Stimulated activated CD4-positive, alpha-beta T cell treated with anti-CD3 and anti-CD28 coated beads, Interleukin-4, amount 100 ng/mL, for 1 hour (primary cell): Measurements from ENCODE around the gene PTPRC.
A peak's percentile ranks its signal among the peaks of the same experiment; 100 is the strongest.
"Not testable (repeated sequence)": the region's sequence is repeated elsewhere in the genome, so short reads cannot be mapped to it uniquely, and the experiment has no call there.

Experiments used
- DNase-seq: peaks from one replicate; pipeline ENCODE4 v3.0.0-alpha.2; 2020

The PTPRC gene, protein sequence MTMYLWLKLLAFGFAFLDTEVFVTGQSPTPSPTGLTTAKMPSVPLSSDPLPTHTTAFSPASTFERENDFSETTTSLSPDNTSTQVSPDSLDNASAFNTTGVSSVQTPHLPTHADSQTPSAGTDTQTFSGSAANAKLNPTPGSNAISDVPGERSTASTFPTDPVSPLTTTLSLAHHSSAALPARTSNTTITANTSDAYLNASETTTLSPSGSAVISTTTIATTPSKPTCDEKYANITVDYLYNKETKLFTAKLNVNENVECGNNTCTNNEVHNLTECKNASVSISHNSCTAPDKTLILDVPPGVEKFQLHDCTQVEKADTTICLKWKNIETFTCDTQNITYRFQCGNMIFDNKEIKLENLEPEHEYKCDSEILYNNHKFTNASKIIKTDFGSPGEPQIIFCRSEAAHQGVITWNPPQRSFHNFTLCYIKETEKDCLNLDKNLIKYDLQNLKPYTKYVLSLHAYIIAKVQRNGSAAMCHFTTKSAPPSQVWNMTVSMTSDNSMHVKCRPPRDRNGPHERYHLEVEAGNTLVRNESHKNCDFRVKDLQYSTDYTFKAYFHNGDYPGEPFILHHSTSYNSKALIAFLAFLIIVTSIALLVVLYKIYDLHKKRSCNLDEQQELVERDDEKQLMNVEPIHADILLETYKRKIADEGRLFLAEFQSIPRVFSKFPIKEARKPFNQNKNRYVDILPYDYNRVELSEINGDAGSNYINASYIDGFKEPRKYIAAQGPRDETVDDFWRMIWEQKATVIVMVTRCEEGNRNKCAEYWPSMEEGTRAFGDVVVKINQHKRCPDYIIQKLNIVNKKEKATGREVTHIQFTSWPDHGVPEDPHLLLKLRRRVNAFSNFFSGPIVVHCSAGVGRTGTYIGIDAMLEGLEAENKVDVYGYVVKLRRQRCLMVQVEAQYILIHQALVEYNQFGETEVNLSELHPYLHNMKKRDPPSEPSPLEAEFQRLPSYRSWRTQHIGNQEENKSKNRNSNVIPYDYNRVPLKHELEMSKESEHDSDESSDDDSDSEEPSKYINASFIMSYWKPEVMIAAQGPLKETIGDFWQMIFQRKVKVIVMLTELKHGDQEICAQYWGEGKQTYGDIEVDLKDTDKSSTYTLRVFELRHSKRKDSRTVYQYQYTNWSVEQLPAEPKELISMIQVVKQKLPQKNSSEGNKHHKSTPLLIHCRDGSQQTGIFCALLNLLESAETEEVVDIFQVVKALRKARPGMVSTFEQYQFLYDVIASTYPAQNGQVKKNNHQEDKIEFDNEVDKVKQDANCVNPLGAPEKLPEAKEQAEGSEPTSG (N-terminal part only)

DNA sequence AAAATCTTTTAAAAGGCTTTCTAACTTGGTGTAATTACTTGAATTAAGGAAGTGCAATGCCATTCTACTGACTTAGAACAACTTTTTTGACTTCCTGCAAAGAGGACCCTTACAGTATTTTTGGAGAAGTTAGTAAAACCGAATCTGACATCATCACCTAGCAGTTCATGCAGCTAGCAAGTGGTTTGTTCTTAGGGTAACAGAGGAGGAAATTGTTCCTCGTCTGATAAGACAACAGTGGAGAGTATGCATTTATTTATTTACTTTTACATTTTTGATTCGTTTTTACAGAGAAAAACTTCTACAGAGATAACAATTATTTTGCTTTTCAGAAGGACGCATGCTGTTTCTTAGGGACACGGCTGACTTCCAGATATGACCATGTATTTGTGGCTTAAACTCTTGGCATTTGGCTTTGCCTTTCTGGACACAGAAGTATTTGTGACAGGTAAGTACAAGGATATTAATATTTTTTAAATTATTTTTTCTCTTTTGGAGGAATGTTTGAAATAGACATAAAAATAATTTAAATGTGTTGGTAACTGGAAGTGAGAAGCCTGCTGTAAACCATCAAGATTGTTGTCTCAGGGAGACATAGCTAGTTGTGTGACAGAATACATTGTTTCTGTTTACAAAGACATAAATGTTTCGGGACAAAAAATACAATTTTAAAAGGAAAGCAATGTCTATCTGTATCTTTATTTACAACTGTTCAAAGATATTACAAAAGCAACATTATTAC is at the start of gene PTPRC:
TSS of gene PTPRC (plus strand) at position 147 of the 742 bp plus-strand sequence. CDS start at position 376, 229 bp downstream.
- DNase-seq: no peak

DNA sequence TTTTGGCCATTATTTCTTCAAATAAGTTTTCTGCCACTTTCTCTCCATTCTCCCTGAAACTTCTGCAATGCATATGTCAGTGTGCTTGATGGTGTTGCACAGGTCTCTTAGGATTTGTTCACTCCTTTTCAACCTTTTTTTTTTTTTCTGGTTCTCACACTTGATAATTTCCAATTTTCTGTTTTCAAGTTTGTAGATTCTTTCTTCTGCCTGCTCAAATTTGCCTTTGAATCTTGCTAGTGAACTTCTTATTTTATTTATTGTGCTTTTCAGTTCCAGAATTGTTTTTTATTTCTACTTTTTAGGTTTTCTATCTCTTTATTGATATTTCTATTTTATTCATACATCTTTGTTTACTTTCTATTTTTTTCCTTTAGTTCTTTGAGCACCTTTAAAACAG is 48.4 kb upstream of the PTPRC start:
- no peak for DNase-seq

DNA sequence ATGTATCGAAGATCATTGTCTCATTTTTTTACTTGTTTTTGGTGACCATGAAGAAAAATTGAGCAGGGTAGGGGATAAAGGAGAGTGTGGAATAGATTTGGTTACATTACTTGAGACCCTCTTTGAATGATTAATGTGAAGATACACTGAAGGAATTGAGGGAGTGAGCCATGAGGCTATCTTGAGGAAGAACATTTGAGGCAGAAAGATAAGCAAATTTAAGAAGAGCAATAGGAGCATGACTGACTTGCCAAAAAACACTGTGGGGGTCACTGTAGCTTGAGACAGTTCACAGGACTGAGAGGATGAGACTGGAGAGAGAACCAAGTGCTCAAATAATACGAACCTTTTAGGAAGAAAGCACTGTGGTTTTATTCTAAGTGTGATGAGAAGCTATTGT is 43.1 kb upstream of the PTPRC start:
- DNase-seq: no peak

DNA sequence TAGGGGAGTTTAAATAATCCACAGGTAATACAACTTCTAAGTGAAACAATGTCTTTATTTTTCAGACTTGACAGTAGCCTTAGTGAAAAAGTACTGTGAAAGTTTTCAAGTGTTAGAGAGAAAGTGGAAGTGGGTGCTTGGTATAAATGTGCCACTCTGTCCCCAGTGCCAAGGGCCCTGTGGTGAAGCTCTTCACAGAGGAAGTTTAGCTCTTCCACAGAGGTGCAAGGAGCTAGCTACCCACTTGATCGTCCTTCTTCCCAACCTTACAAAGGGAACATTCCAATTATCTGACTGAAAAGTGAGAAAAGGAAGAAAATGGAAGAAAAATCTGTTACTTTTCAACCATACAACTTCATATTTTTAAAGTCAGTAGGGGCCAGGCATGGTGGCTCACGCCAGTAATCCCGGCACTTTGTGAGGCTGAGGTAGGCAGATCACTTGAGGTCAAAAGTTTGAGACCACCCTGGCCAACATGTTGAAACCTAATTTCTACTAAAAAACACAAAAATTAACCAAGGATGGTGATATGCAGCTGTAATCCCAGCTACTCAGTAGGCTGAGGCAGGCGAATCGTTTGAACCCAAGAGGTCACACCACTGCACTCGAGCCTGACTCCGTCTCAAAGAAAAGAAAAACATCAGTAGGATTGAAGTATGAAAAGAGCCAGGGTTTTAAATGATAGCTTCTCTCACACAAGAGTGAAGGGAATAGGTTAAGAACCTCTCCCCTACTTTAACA is 41.0 kb upstream of the PTPRC start:
- no peak for DNase-seq

DNA sequence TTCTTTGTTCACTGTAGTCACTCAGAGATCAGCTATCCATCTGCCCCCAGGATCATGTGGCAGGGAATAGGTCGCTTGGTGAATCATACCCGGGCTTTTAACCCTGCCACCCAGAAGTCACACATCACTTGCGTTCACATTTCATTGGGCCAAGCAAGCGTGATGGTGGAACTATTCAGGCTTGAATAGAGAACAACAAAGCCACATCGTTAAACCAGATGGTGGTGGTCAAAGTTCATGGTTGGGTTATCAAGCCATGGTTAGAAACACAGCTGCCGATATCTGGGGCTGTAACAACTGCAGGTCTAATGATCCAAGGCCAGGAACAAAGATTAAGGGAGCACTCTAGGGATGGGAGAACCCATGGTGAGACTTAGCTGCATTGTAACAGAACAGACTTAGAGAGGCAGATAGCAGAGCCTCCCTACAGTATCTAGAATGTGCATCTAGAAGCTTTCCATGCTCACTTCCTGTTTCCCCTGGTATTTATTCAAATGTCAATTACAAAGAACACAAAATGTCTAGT is 40.0 kb upstream of the PTPRC start:
- no peak for DNase-seq

DNA sequence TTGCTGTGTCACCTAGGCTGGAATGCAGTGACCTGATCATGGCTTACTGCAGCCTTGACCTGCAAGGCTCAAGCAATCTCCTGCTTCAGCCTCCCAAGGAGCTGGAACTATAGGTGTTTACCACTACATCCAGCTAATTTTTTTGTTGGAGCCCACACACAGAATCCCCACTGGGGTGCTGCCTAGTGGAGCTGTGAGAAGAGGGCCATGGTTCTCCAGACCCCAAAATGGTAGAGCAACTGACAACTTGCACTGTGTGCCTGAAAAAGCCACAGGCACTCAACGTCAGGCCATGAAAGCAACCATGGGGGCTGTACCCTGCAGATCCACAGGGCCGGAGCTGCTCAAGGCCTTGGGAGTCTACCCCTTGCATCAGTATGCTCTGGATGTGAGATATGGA is 39.1 kb upstream of the PTPRC start:
- DNase-seq: no peak

DNA sequence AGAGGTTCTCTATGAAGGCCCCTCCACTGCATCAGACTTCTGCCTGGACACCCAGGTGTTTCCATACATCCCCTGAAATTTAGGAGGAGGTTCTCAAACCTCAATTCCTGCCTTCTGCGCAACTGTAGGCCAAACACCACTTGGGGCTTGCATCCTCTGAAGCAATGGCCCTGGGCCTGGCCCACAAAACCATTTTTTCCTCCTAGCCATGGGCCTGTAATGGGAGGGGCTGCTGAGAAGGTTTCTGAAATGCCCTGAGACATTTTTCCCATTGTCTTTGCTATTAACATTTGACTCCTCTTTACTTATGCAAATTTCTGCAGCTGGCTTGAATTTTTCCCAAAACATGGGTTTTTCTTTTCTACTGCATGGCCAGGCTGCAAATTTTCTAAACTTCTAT is 37.9 kb upstream of the PTPRC start:
- no peak for DNase-seq

DNA sequence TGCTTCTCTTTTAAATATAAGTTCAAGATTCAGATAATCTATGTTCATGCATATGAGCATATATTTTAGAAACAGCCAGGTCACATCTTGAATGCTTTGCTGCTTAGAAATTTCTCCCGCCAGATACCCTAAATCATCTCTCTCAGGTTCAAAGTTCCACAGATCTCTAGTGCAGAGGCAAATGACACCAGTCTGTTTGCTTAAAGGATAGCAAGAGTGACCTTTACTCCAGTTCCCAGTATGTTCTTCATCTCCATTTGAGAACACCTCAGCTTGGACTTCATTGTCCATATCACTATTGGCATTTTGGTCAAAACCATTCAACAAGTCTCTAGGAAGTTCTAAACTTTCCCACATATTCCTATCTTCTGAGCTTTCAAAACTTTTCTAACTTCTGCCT is 37.5 kb upstream of the PTPRC start:
- not testable (repeated sequence) for DNase-seq

DNA sequence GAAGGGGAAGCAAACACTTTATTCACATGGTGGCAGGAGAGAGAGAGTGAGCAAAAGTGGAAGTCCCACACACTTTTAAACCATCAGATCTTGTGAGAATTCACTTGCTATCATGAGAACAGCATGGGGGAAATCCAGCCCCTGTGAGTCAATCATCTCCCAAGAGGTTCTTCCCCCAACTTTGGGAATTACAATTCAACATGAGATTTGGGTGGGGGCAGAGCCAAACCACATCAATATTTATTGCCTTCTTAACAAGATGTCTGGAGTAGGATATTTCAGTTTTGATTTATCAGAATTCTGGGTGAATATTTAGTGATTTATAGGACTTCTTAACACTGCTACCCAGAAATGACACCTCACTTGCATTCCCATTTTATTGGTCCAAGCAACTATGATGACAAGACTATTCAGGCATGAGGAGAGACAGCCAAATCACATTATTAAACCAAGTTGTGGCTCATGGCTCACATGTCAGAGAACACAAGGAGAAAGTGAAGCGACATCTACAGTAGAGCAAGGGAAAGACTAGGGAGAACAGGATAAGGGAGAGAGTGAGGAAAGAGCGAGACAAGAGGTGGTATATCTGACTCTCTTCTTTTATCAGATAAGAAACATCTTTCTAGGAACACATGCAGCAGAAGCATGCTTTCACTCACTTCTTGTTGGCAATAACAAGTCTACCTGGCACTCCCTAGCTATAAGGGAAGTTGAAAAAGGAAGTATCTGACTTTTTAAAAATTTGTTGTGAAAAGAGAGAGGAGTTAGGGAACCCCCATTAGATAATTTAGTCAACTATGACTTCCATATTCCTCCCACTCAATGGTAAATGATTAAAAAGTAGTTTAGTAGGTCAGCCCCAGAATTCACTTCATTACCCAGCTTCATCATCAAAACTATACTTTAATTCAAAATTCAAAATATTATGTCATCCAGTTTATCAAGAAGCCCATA is 36.6 kb upstream of the PTPRC start:
- peak; percentile 26 for DNase-seq

DNA sequence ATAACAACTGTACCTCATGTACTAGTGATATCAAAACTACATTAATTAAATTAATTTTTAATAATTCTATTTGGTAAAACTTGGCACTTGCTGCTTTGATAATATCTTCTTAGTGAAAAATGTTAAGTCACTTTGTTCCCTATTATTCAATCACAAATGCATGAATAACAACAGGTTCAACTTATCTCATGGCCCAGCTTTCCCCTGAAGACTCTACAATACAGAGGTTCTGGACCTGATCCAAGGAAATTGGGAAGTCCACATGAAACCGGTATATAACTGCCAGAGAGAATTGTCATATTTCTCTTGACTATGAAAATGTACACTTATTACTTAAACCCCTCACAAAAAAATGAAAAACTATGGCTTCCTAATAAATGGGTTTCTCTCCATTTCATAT is 33.9 kb upstream of the PTPRC start:
- DNase-seq: no peak

DNA sequence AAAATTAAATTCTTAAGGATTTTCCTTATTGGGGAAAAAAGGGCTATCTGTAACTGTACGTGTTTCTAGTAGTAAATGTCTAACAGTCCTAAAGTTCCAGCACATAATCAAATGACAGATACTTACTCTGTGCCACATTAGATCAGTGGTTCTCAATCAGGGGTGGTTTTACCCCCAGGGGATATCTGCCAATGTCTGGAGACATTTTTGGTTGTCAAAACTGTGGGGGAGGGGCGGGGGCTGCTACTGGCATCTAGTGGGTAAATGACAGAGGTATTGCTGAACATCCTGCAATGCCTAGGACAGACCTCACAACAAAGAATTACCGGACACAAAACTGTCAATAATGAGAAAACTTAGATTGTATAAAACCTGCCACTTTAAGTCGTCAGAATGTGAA is 33.4 kb upstream of the PTPRC start:
- DNase-seq: peak; percentile 24

DNA sequence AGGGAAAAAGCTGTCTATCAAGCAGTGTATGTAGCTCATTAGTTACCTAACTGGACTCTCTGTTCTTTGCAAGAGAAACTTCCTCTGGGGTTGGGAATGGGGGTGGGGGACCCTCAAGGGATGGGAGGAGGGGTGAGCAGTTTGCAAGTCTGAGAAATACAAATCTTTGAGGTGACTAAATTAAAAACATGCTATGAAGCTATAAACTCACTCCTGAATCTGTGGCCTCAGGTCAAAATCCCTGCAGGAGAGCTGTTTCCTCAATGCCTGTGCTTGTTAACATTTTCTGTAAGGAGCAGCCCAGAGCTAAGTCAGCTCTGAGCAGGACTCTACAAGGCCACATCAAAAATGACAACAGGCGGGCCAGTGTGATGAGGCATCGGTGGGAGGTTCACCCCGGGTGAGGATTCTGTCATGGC is 32.8 kb upstream of the PTPRC start:
- DNase-seq: no peak

DNA sequence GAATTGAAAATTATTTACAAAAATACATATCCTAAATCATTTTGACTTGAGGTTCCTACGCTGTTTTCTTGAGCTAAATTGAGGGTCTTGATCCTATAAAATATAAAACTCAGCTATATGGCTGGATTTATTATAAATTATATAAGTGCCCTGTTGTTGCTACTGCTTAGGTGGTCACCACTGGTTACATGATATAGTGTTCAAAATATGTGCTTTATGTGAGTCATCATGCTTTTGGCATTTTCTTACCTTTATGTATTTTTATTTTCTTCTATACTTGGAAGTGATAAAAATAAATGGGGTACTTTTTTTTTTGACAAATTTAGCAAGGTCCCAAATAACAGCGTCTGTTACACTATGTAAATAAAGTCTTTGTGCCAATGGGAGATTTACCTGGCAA is 31.1 kb upstream of the PTPRC start:
- no peak for DNase-seq

DNA sequence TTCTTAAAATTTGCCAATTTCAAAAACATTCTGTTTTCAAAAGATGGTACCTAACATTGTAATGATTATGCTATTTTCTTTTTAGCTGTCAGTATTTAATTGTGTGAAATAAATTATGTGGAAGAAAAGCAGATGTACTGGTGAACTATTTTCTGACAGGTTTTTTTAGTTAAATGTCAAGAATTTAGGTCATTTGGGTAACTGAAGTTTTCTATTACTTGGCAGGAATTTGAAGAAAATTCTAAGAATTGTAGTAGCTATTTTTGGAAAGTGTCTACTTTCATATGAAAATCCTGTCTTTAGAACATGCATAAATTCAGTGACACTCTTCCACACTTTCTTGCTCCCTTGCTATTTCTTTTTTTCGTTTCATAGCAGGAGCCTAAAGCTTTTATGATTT is 28.5 kb upstream of the PTPRC start:
- no peak for DNase-seq

DNA sequence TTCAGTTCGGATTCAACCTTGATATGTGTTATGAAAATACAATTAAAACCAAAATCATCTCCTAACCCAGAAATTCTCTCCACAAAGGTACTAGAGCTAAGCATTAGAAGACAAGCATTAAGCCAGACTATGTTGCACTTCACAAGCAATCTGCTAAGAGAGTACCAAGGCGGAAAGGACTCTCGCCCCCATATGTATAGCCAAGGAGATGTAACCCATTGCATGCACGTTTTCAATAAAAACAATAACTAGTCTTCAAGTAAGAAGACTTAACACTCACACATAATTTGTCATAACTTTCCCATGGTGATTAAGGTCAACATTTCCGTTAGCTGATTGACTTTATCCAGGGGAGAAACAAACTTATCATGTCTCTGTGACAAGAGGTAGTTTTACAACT is 27.6 kb upstream of the PTPRC start:
- no peak for DNase-seq

DNA sequence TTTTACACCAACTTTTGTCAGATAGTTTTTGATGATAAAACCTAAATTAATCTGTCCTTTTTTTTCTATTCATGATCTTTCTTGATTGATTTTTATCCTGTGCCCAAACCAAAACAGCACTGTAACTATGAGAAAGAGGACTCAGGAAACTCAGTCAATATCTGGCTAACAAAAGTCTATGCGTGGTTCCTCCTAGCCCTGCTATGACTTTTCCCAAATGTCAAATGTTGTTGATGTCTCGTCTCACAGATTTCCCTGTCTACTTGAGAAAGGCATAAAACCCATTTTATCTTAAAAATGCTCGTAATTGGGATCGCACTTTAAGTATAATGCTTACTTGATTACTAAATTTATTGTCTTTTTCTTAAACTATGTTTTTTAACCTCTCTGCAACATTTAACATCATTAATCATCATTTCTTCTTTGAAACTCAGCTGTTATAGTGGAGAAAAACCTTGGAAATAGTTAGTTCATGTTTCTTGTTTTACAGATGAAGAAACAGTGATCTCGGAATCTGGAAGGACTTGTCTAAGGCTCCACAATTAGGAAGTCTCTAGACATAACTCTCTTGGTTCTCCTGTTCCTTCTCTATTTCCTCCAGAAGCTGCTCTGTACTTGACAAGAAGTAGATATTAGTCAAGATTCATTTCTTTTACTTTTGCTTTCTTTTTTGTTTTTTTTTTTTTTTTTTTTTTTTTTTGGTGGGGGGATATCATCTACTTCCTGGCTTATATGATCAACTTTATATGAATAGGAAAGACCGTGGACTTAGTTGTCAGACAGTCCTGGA is 26.2 kb upstream of the PTPRC start:
- no peak for DNase-seq

DNA sequence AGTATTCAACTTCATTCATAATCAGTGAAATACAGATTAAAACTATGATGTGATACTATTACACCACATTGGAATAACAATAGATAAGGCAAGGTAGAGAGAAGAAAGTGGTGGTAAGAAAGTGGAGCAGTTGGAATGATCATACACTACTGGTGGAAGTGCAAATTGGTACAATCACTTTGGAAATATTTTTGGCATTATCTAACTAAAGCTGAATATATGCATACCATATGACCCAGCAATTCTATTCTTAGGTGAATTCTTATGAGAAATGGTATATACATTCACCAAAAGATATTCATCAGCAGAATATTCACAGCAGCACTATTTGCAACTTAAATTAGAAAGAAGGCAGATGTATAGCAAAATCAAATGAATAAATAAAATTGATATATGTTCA is 21.4 kb upstream of the PTPRC start:
- no peak for DNase-seq

DNA sequence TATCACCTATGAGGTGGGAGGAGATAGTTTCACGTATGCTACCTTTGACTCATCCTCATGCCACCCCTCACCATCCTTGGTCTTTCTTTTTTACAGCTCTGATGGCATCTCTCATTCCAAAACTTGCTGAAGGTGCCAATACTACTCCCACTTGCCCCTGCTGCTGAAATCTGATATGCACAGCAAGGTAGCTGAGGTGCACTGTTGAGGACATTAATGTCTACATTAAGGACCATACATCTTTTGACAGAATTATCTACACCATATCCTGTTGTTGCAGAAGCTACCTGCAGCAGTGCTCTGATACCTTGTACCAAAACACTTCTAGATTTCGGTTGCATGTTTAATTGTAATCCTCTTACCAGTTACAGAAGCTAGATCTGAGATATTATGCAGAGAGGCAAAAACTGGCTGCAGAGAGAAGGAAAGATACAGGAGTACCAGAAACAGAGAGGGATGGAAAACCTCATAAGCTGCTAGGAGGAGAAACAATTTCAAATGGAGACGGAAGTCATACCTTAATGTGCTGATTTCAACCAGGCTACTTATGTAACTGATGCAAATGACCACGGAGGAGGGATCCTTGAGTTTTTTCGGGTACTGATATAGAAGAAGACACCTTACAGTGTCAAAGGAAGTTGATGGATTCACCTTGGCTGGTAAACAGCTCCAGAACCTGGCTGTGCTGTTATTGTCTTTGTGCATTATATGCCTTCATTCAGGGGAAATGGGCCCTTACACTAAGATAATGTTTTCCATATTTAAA is 19.3 kb upstream of the PTPRC start:
- DNase-seq: peak; percentile 10

DNA sequence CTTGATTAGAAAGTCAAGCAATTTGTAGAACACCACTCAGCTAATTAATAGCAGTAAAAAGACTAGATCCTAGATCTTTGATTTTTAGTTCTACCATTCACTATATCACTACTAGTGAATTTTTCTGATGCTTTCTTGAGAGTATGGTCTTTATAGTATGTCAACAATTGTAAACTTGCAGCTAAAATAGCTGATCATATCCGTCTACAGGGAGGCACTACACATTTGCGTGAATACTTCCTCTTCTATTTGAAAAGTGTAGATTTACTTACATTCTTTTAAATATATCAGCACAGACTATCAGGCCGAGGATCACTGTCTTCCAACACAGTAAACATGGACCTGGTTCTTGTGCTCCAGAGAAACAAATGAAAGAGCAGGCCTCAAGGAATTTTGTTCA is 18.6 kb upstream of the PTPRC start:
- DNase-seq: no peak
